Uterus (tissue), 4 donors: ENCODE data around the gene NCS1. TPM values are rescaled to one million over a fixed set of nuclear protein-coding genes. Genes with fewer than 3 reads are reported as not detected.

Experiments
- DNase-seq, 2 donors: peaks; one replicate each; pipeline ENCODE4 v3.0.0-alpha.2; 2019 to 2020
- H3K27ac ChIP-seq, 2 donors: fragments of 200-600 bp; sonication (generic); 1 replicate in 1 of 2; 2 replicates in 1 of 2; pipeline ENCODE4 v1.5.1; 2016 to 2018
- H3K27me3 ChIP-seq, 2 donors: fragments of 200-600 bp; sonication (generic); one replicate each; pipeline ENCODE4 v1.5.1; 2018 to 2019; ENCODE audit warnings: control low read depth in 1 of 2
- H3K36me3 ChIP-seq, 2 donors: fragments of 200-600 bp; sonication (generic); one replicate each; pipeline ENCODE4 v1.5.1; 2019; ENCODE audit warnings: control low read depth in 1 of 2
- H3K4me1 ChIP-seq, 2 donors: fragments of 200-600 bp; sonication (generic); one replicate each; pipeline ENCODE4 v1.5.1; 2018 to 2019; ENCODE audit warnings: control low read depth in 1 of 2
- H3K4me3 ChIP-seq, 2 donors: fragments of 200-600 bp; sonication (generic); 1 replicate in 1 of 2; 2 replicates in 1 of 2; pipeline ENCODE4 v1.5.1; 2018 to 2019; ENCODE audit warnings: mild to moderate bottlenecking in 1 of 2
- H3K9me3 ChIP-seq, 2 donors: fragments of 200-600 bp; sonication (generic); one replicate each; pipeline ENCODE4 v1.5.1; 2019; ENCODE audit warnings: control low read depth in 1 of 2
- CTCF ChIP-seq, 4 experiments: fragments of 200-600 bp in 2 of 4; fragments of 450-650 bp in 2 of 4; sonication (generic) in 2 of 4; IDR thresholded peaks; one replicate each; pipeline ENCODE4 v1.5.1; 2016 to 2019; ENCODE audit warnings: antibody characterized with exemption in 4 of 4, mild to moderate bottlenecking in 2 of 4, moderate library complexity in 1 of 4
- POLR2A ChIP-seq, 2 donors: fragments of 450-650 bp; IDR thresholded peaks; one replicate each; pipeline ENCODE4 v1.6.1; 2016; ENCODE audit warnings: antibody characterized with exemption in 2 of 2, mild to moderate bottlenecking in 1 of 2, moderate library complexity in 1 of 2
- intact Hi-C: fragments of 100-400 bp; cut with DNase I; formaldehyde crosslinking; loops from one replicate; pipeline ENCODE4 v1.15.1; 2023; ENCODE audit warnings: low total_unique reads
- total RNA-seq, 4 donors: library from RNA; depleted of rRNA in 3 of 4; stranded (reverse); fragments of >200 nt in 3 of 4; gene quantifications; one replicate each; pipeline versions ENCODE4 v1.1.0 to v1.2.4, GENCODE V29; 2014 to 2023
- donor health status: DM: yes; HTN: yes; CAD: no.

NCS1 gene
- total RNA-seq, 4 donors from 2014 or later = 4.1 to 99.3 (median 39.0) TPM

GRCh38 chr9:130174025-130174424 lies 1.8 kb downstream of the NCS1 start:
- intact Hi-C loops = no loop called here
- TF ChIP-seq CTCF (IDR thresholded peaks at IDR 0.05) (no peak), POLR2A (IDR thresholded peaks at IDR 0.05) (no peak)
- Histone ChIP-seq H3K4me3 (peak overlapping the region; percentile 44 to 67), H3K4me1 (no peaks in the 10 kb centered on the region), H3K27ac (peak overlapping the region; percentile 81 to 86), H3K9me3 (no peaks in the 10 kb centered on the region), H3K27me3 (no peaks in the 10 kb centered on the region), H3K36me3 (no peaks in the 10 kb centered on the region)
- DNase-seq = no peak

GRCh38 chr9:130174920-130175321 lies 2.7 kb downstream of the NCS1 start:
- H3K27ac ChIP-seq = peak overlapping the region; percentile 81 to 86
- no peaks in the 10 kb centered on the region for H3K9me3 ChIP-seq
- H3K27me3 ChIP-seq = no peaks in the 10 kb centered on the region
- TF ChIP-seq POLR2A (IDR thresholded peaks at IDR 0.05) (peak; percentile 23 to 54), CTCF (IDR thresholded peaks at IDR 0.05) (no peak)
- no peak overlapping the region for H3K4me3 ChIP-seq
- no peaks in the 10 kb centered on the region for H3K4me1 ChIP-seq
- DNase-seq = peak; percentile 68 to 83
- H3K36me3 ChIP-seq = no peaks in the 10 kb centered on the region
- intact Hi-C loops = no loop called here

- Histone ChIP-seq H3K27me3 (no peaks in the 10 kb centered on the region), H3K27ac (peak overlapping the region; percentile 81 to 86), H3K4me3 (no peak overlapping the region), H3K4me1 (no peaks in the 10 kb centered on the region), H3K9me3 (no peaks in the 10 kb centered on the region), H3K36me3 (no peaks in the 10 kb centered on the region)
- intact Hi-C loops = no loop called here
- TF ChIP-seq CTCF (IDR thresholded peaks at IDR 0.05) (no peak), POLR2A (IDR thresholded peaks at IDR 0.05) (no peak)
- no peak for DNase-seq
These were observed 3.2 kb downstream of the NCS1 start for GRCh38 chr9:130175355-130175754.

GRCh38 chr9:130176760-130177159 lies 4.6 kb downstream of the NCS1 start:
- Histone ChIP-seq H3K27ac (peak overlapping the region; percentile 81 to 86), H3K27me3 (no peaks in the 10 kb centered on the region), H3K4me3 (no peak overlapping the region), H3K36me3 (no peaks in the 10 kb centered on the region), H3K4me1 (no peaks in the 10 kb centered on the region), H3K9me3 (no peaks in the 10 kb centered on the region)
- DNase-seq = no peak
- intact Hi-C loops = no loop called here
- no peak for TF ChIP-seq POLR2A (IDR thresholded peaks at IDR 0.05)
- TF ChIP-seq CTCF (IDR thresholded peaks at IDR 0.05) = no peak

GRCh38 chr9:130177898-130178805 lies 5.9 kb downstream of the NCS1 start:
- TF ChIP-seq CTCF (IDR thresholded peaks at IDR 0.05) (no peak), POLR2A (IDR thresholded peaks at IDR 0.05) (no peak)
- H3K27ac ChIP-seq = peak overlapping the region; percentile 81 to 86
- no peaks in the 10 kb centered on the region for H3K4me1 ChIP-seq
- H3K9me3 ChIP-seq = no peaks in the 10 kb centered on the region
- no peaks in the 10 kb centered on the region for H3K36me3 ChIP-seq
- H3K27me3 ChIP-seq = no peaks in the 10 kb centered on the region
- no peak overlapping the region for H3K4me3 ChIP-seq
- intact Hi-C loops = no loop called here
- no peak for DNase-seq
